GM04504 (cell line): Measurements from ENCODE around the gene FAM240A.
A peak's percentile ranks its signal among the peaks of the same experiment; 100 is the strongest.
"Not testable (repeated sequence)": the region's sequence is repeated elsewhere in the genome, so short reads cannot be mapped to it uniquely, and the experiment has no call there.

Experiments used
- DNase-seq: peaks from one replicate; pipeline ENCODE4 v3.0.0-alpha.2; 2012; ENCODE audit warnings: low read depth

Gene FAM240A

GRCh38 chr3:46612324-46612723 lies at the start of gene FAM240A:
TSS of gene FAM240A (plus strand) at chr3:46612525. CDS start at chr3:46612684, 159 bp downstream.
- DNase-seq, result no peak

DNA sequence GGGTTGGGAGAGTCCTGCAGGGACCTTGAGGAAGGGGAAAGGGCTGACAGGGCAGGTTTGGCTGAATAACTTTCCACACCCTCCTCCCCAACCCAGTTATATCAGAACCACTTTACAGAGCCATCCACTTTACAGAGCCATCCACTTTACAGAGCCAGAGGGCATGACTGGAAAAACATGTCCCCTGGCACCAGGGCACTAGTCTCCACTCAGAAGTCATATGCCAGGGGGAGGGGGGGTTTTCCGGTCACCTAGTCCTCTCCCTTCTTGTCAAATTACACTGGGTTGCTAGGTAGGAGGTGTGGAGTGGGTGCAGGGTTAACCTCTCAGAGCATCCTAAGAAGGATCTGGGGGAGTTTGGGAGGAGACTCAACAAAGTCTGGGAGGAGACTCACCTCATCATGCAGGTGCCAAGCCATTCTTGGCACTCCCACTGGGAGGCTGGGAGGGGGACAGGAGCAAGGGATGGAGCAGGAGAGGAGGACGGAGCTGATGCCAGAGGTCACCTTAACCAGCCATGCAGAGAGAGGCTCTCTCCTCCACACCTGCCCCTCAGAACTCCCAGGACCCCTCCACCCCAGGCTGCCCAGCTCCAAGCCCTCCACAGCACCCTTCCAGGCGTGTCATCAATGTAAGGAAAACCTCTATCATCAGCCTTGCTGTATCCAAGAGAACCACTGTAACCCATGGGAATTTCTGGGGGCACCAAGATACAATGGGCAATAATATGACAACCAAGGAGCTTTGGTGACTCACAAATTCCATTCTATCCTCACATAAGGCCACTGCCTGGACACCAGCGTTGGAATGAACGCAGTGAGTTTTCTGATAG lies 47.9 kb upstream of the FAM240A start:
- DNase-seq, result no peak

- DNase-seq, result no peak
Measured at GRCh38 chr3:46565077-46565476, 47.2 kb upstream of the FAM240A start.

- no peak for DNase-seq
Measured at GRCh38 chr3:46565607-46566039, 46.7 kb upstream of the FAM240A start.

- peak; percentile 60 for DNase-seq
Measured at GRCh38 chr3:46566040-46566641, 46.2 kb upstream of the FAM240A start, which contains the start of gene LRRC2. TSS of gene LRRC2 (minus strand) at chr3:46566302. CDS start at chr3:46551591, 14,711 bp downstream.

GRCh38 chr3:46571684-46572083 lies 40.6 kb upstream of the FAM240A start:
- no peak for DNase-seq

DNA sequence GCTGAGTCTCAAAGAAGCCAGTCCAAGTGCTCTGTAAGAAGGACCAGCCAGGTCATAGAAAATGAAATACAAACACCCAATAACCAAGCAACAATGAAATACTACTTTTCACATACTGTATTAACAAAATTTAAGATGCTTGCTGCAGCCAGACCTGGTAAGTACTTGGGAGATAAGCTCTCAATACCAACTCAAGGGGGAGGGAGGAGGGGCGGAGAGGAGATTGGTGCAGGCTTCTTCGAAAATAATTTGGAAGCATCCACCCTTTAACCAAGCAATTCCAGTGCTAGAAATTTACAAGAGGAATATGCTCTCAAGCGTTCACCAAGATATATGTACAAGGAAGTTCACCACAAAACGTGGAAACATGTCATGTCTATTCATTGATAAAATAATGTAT lies 38.6 kb upstream of the FAM240A start:
- no peak for DNase-seq

GRCh38 chr3:46574243-46574646 lies 38.1 kb upstream of the FAM240A start:
- no peak for DNase-seq

DNA sequence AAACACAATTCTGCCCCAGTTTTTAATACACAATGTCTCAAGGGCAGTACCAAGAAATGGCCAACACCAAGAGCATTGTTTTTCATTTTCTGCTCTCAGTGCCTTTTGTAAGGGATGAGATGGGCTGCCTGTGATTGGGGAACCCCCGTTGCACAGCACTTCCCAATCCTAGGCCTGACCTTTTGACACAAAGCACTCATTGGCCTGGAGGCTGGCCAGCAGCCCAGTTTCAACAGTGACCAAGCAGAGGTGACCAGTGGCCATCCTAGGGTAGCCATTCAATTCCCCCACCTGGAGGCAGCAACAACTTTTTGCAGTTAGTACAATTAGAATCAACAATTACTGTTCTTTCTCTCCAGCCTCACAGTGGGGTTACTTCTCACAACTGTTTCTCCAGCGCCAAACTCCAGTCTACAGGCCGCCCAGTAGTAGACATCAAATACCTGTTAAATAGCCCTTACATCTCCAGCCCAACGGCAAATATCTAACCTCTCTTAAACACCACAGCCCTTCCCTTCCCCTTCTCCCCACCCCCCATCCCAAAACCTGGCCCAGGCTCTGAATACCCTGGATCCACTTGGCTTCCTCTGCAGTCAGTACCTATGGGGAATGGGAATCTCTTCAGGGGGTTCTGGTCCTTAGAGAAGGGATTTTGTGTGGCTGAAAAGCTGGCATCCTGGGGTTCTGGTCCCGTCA lies 37.3 kb upstream of the FAM240A start:
- DNase-seq, result no peak

DNA sequence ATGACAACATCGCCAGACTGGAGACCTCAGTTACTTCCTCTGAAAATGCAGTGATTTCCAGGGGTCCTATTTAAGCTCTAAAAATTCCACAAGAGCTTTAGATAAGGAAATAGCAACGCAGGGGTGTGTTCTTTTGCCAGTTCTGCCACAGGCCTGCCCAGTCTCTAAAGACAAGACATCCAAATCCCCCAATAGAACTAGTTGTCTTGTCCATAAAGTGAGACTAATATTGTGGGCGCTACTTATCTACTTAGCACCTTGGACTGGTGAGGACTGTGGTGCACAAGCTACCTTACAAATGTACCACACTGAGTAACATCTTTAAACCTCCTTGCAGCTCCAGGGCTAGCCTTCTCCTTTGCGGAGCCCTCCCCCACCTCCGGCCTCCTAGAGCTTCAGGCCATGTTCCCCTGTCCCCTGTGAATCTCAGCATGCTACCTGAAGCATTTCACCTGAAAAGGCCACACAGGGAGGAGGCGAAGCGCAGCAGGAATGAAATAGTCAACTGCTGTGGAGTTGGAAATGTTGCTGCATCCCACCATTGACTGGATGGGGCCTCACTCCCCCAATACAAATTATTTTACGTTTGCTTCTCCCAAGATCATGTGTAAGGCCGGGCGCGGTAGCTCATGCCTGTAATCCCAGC lies 36.6 kb upstream of the FAM240A start:
- DNase-seq, result no peak

GRCh38 chr3:46576386-46576785 lies 35.9 kb upstream of the FAM240A start:
- no peak for DNase-seq

DNA sequence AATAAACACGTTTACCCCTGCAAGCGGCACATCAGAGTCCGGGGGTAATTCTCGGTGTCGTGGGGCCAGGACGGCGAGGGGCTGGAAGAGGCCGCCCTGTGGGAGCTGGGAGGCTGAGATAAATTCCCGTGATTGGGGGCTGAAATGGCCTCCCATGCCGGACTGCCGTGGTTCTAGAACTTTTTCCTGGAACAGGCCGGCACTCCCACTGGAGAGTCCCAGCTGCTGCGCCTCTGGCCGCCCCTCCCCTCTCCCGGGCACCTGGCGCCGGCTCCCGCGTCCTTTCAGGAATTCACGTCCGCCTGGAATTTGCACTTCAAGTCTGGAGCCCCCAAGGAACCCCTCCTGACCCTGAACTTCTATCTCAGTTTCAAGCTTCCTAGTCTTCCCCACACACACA lies 35.4 kb upstream of the FAM240A start:
- no peak for DNase-seq

- DNase-seq, result not testable (repeated sequence)
Measured at GRCh38 chr3:46577580-46578249, 34.6 kb upstream of the FAM240A start.

GRCh38 chr3:46578973-46579755 lies 33.2 kb upstream of the FAM240A start:
- no peak for DNase-seq

- DNase-seq, result no peak
Measured at GRCh38 chr3:46579756-46580286, 32.5 kb upstream of the FAM240A start.

GRCh38 chr3:46580675-46581074 lies 31.6 kb upstream of the FAM240A start:
- no peak for DNase-seq

DNA sequence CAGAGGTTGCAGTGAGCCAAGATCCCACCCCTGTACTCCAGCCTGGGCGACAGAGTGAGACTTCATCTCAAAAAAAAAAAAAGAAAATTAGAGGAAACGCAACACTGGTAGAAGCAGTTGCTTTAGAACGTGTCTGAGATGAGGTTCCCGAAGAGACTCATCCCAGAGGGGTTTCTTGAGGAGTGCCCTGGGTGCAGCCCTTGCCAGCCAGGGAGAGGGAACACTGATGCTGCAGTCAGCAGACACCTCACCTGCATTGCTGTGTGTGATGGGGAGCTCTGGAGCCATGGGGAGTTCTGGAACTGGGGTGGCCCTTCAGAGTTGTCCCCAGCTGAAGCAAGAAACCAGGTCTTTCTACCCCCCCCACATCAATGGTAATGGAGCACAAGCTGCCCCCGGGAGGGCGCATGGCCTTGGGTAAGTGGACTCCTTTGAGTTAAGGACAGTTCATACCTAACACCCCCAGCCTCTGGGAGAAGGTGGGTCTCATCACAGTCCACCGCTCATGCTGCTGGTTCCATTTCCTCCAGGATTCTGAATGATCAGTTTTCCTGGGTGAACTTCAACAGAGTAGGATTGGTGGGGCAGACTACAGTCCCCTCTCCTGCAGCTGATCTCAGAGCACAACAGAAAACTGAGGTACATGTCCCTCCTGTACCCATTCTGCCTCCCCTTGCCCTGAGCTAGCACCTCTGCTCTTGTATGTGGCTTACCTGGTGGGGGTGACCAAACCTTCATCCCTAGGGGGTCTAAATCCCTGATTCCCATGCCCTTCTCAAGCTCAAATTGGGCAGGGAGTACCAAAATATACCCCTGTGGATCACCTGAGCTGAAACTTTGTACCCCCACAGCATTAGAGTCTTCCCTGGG lies 27.5 kb upstream of the FAM240A start:
- no peak for DNase-seq

DNA sequence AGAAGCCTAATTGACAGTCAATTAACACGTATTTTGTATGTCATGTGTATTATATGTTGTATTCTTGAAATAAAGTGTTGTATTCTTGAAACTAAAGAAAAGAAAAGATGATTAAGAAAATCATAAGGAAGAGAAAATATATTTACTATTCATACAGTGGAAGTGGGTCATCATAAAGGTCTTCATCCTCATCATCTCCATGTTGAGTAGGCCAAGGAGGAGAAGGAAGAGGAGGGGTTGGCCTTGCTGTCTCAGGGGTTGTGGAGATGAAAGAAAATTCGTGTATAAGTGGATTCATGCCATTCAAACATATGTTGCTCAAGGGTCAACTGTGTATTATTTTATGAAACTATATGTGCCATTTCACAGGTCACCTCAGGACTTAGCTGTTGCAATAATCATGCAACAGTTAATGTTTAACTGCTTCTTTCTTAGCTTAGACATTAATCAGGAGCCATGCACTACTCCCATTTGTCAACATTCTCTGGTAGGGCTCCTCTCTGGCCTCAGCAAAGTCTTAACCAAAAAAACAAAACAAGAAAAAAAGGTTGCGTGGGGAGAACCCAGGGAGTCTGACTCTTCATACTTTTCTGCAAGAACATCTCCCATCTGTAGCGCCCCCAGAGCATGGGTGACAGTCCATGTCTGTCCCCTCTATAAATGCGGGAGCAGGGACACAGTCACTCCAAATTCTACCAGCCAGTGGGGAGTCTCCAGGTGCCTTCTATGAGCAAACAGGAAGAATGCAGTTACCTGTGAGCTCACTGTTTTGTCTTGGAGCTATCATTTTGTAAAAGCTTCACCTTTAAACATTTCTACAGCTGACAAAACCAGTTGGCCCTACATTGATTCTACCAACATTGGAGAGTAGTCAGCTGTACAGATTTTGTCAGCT lies 26.3 kb upstream of the FAM240A start:
- no peak for DNase-seq
